ENCODE data around the gene RALGAPB.

The RALGAPB gene

GRCh38 chr20:38579219-38579910 lies 106.7 kb downstream of the RALGAPB start:
- H3K9me3 ChIP-seq (ENCODE audit: control insufficient read depth, low read length) = no peaks in the 10 kb centered on the region
- no peak overlapping the region for H3K9ac ChIP-seq (ENCODE audit: low read length)

GRCh38 chr20:38579921-38580320 lies 107.3 kb downstream of the RALGAPB start:
- Histone ChIP-seq H3K9ac (ENCODE audit: low read length) (no peak overlapping the region), H3K4me3 (ENCODE audit: low read length) (no peak overlapping the region), H3K36me3 (ENCODE audit: control insufficient read depth, insufficient read depth, low read length, severe bottlenecking) (peaks cover 28% of the 10 kb centered on the region), H3K27me3 (replicated peaks; ENCODE audit: control insufficient read depth, insufficient read depth, low read length) (peaks cover 9% of the 10 kb centered on the region), H3K9me3 (ENCODE audit: control insufficient read depth, low read length) (no peaks in the 10 kb centered on the region), H3K4me1 (ENCODE audit: control insufficient read depth, insufficient read depth, low read length) (peaks cover 3% of the 10 kb centered on the region)
- no peak for DNase-seq (ENCODE audit: low read depth)

More at GRCh38 chr20:38579219-38579910, 106.7 kb downstream of the RALGAPB start:
- peaks cover 33% of the 10 kb centered on the region for H3K36me3 ChIP-seq (ENCODE audit: control insufficient read depth, insufficient read depth, low read length, severe bottlenecking)
- no peak overlapping the region for H3K4me3 ChIP-seq (ENCODE audit: low read length)
- H3K27me3 ChIP-seq (replicated peaks; ENCODE audit: control insufficient read depth, insufficient read depth, low read length) = peaks cover 9% of the 10 kb centered on the region
- DNase-seq (ENCODE audit: low read depth) = no peak
- peaks cover 3% of the 10 kb centered on the region for H3K4me1 ChIP-seq (ENCODE audit: control insufficient read depth, insufficient read depth, low read length)

DNA sequence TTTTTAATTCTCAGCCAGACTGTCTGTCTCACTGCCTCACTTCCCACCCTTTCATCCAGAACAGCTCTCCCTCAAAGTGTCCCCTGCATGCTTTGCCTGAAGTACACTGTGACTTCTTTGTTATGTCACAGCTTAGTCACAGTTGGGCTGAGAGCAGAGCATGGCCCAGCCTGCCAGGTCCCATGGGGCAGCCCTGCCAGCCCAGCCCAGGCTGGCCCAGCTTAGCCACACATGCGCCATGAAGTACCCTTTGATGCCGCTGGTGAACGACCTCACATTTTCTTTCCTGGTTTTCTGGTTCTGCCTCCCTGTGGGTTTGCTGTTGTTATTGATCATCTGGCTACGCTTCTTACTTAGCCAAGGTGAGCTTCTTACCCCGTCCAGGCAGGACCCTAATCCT lies 108.4 kb downstream of the RALGAPB start, which contains the start of gene ADIG:
TSS of gene ADIG (plus strand) at position 185 of the 400 bp plus-strand sequence. CDS start at position 239, 54 bp downstream.
- peaks cover 17% of the 10 kb centered on the region for H3K36me3 ChIP-seq (ENCODE audit: control insufficient read depth, insufficient read depth, low read length, severe bottlenecking)
- H3K9me3 ChIP-seq (ENCODE audit: control insufficient read depth, low read length) = no peaks in the 10 kb centered on the region
- H3K4me3 ChIP-seq (ENCODE audit: low read length) = no peak within 1 kb of the TSS
- H3K27me3 ChIP-seq (replicated peaks; ENCODE audit: control insufficient read depth, insufficient read depth, low read length) = peaks cover 9% of the 10 kb centered on the region
- H3K9ac ChIP-seq (ENCODE audit: low read length) = no peak within 1 kb of the TSS
- no peak for DNase-seq (ENCODE audit: low read depth)
- peaks cover 3% of the 10 kb centered on the region for H3K4me1 ChIP-seq (ENCODE audit: control insufficient read depth, insufficient read depth, low read length)

- no peak for DNase-seq (ENCODE audit: low read depth)
- peaks cover 11% of the 10 kb centered on the region for H3K36me3 ChIP-seq (ENCODE audit: control insufficient read depth, insufficient read depth, low read length, severe bottlenecking)
- no peak overlapping the region for H3K9ac ChIP-seq (ENCODE audit: low read length)
- no peak overlapping the region for H3K4me3 ChIP-seq (ENCODE audit: low read length)
- no peaks in the 10 kb centered on the region for H3K9me3 ChIP-seq (ENCODE audit: control insufficient read depth, low read length)
- H3K27me3 ChIP-seq (replicated peaks; ENCODE audit: control insufficient read depth, insufficient read depth, low read length) = peaks cover 9% of the 10 kb centered on the region
- H3K4me1 ChIP-seq (ENCODE audit: control insufficient read depth, insufficient read depth, low read length) = peaks cover 3% of the 10 kb centered on the region
These were observed 109.3 kb downstream of the RALGAPB start for GRCh38 chr20:38581830-38582358.

GRCh38 chr20:38583306-38583705 lies 110.7 kb downstream of the RALGAPB start:
- no peak for DNase-seq (ENCODE audit: low read depth)
- peaks cover 12% of the 10 kb centered on the region for H3K27me3 ChIP-seq (replicated peaks; ENCODE audit: control insufficient read depth, insufficient read depth, low read length)
- H3K9me3 ChIP-seq (ENCODE audit: control insufficient read depth, low read length) = no peaks in the 10 kb centered on the region
- H3K4me1 ChIP-seq (ENCODE audit: control insufficient read depth, insufficient read depth, low read length) = peaks cover 3% of the 10 kb centered on the region
- H3K4me3 ChIP-seq (ENCODE audit: low read length) = no peak overlapping the region
- peaks cover under 1% of the 10 kb centered on the region for H3K36me3 ChIP-seq (ENCODE audit: control insufficient read depth, insufficient read depth, low read length, severe bottlenecking)
- no peak overlapping the region for H3K9ac ChIP-seq (ENCODE audit: low read length)

DNA sequence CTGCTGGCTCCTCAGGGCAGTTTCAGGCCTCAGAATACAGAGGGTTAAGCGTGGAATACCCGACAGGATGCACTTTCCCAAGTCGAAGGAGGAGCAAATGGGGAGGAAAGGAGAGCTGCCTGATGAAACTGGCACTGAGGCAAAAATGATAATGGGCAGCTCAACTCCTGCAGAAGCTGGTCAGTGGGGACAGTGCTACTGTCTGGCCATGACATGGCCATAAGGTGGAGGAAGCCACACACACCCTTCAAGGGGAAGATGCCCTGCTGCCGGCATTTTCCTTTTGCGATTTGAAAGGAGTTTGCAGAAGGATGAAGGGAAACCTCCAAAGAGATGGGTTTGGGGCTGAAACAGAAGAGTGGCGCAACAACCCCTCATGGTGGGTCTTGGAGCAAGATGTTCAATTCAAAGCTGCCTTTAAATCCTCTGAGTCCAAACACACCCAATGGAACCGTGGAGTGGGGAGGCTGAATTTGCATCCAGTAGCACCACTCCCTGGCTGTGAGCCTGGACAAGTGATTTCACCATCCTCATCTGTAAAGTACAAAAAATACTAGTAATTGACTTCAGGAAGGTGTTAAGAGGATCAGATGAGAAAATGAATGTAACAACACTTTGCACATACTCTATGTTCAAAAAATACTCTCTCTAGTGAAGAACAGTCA lies 111.6 kb downstream of the RALGAPB start:
- Histone ChIP-seq H3K4me1 (ENCODE audit: control insufficient read depth, insufficient read depth, low read length) (peaks cover 3% of the 10 kb centered on the region), H3K27me3 (replicated peaks; ENCODE audit: control insufficient read depth, insufficient read depth, low read length) (peaks cover 14% of the 10 kb centered on the region), H3K9me3 (ENCODE audit: control insufficient read depth, low read length) (no peaks in the 10 kb centered on the region), H3K36me3 (ENCODE audit: control insufficient read depth, insufficient read depth, low read length, severe bottlenecking) (no peaks in the 10 kb centered on the region), H3K9ac (ENCODE audit: low read length) (no peak overlapping the region), H3K4me3 (ENCODE audit: low read length) (no peak overlapping the region)
- no peak for DNase-seq (ENCODE audit: low read depth)

DNA sequence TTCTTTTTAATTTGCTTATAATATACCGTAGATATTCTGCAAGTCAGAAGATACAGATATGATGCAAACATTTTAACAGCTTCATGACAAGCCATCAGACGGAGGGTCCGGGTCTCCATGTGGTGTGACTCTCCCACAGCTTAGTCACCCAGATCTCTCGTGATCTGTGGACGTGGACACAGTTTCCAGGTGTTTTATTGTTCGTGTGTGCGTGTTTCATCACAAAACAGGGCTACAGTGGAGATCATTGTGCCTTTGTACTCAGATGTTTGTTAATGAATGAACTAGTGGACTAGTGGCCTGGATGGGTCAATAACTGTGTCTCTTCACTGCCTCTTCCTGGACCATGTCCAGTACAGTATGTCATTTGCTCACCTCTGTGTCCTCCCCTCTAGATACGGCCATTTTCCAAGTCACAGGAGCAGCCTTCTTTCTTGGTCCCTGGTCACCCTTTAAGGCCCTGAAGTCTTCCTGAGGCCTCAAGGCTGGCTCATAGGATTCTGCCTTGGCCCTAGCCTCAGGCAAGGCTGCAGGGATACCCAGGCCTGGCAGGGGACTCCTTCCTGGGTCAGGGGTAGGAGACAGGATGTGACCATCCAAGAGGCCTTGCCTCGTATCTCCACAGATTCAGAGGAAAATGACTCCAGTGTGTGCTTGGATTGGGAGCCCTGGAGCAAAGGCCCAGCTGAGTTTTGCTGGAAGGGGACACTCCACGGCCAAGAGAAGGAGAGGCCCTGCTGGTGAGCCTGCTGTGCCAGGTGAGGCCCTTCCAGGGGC lies 112.9 kb downstream of the RALGAPB start:
- H3K9ac ChIP-seq (ENCODE audit: low read length) = no peak overlapping the region
- no peak overlapping the region for H3K4me3 ChIP-seq (ENCODE audit: low read length)
- peaks cover 28% of the 10 kb centered on the region for H3K27me3 ChIP-seq (replicated peaks; ENCODE audit: control insufficient read depth, insufficient read depth, low read length)
- peaks cover 3% of the 10 kb centered on the region for H3K4me1 ChIP-seq (ENCODE audit: control insufficient read depth, insufficient read depth, low read length)
- no peaks in the 10 kb centered on the region for H3K9me3 ChIP-seq (ENCODE audit: control insufficient read depth, low read length)
- no peak for DNase-seq (ENCODE audit: low read depth)
- no peaks in the 10 kb centered on the region for H3K36me3 ChIP-seq (ENCODE audit: control insufficient read depth, insufficient read depth, low read length, severe bottlenecking)

DNA sequence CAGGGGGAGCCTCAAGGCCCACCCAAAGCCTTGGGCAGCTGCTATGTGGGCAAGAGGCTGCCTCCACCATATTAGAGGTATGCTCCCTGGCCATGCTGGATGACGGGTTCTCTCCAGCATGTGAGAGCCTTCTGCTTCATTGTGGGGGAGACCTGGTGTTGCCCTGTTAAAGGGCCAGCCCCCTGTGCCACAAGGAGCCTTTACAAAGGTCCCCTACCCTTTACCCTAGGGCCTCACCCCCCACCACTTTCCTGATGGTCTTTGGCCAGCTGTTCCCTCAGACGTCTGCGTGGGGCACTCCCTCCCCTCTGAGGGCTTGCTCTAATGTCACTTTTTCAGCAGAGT lies 113.5 kb downstream of the RALGAPB start:
- no peak for DNase-seq (ENCODE audit: low read depth)
- H3K4me3 ChIP-seq (ENCODE audit: low read length) = no peak overlapping the region
- H3K9ac ChIP-seq (ENCODE audit: low read length) = no peak overlapping the region
- peaks cover 3% of the 10 kb centered on the region for H3K4me1 ChIP-seq (ENCODE audit: control insufficient read depth, insufficient read depth, low read length)
- H3K9me3 ChIP-seq (ENCODE audit: control insufficient read depth, low read length) = no peaks in the 10 kb centered on the region
- H3K27me3 ChIP-seq (replicated peaks; ENCODE audit: control insufficient read depth, insufficient read depth, low read length) = peaks cover 29% of the 10 kb centered on the region
- H3K36me3 ChIP-seq (ENCODE audit: control insufficient read depth, insufficient read depth, low read length, severe bottlenecking) = no peaks in the 10 kb centered on the region

- Histone ChIP-seq H3K4me1 (ENCODE audit: control insufficient read depth, insufficient read depth, low read length) (no peaks in the 10 kb centered on the region), H3K9ac (ENCODE audit: low read length) (no peak overlapping the region)
- DNase-seq (ENCODE audit: low read depth) = no peak
These were observed 115.7 kb downstream of the RALGAPB start for GRCh38 chr20:38588303-38588702.

GRCh38 chr20:38589351-38589750 lies 116.7 kb downstream of the RALGAPB start:
- H3K4me3 ChIP-seq (ENCODE audit: low read length) = no peak overlapping the region
- no peak overlapping the region for H3K9ac ChIP-seq (ENCODE audit: low read length)
- no peaks in the 10 kb centered on the region for H3K9me3 ChIP-seq (ENCODE audit: control insufficient read depth, low read length)
- peaks cover 22% of the 10 kb centered on the region for H3K27me3 ChIP-seq (replicated peaks; ENCODE audit: control insufficient read depth, insufficient read depth, low read length)
- H3K4me1 ChIP-seq (ENCODE audit: control insufficient read depth, insufficient read depth, low read length) = no peaks in the 10 kb centered on the region
- DNase-seq (ENCODE audit: low read depth) = no peak
- H3K36me3 ChIP-seq (ENCODE audit: control insufficient read depth, insufficient read depth, low read length, severe bottlenecking) = no peaks in the 10 kb centered on the region

More at GRCh38 chr20:38588303-38588702, 115.7 kb downstream of the RALGAPB start:
- Histone ChIP-seq H3K4me3 (ENCODE audit: low read length) (no peak overlapping the region), H3K36me3 (ENCODE audit: control insufficient read depth, insufficient read depth, low read length, severe bottlenecking) (no peaks in the 10 kb centered on the region), H3K9me3 (ENCODE audit: control insufficient read depth, low read length) (no peaks in the 10 kb centered on the region), H3K27me3 (replicated peaks; ENCODE audit: control insufficient read depth, insufficient read depth, low read length) (peaks cover 29% of the 10 kb centered on the region)
